ENCODE measurements around the gene LIG1.

The LIG1 gene

GRCh38 chr19:48182434-48182833 is 12.3 kb upstream of the LIG1 start:
- no peak for DNase-seq (ENCODE audit: low read depth in 2 of 3, low spot score in 1 of 3)

GRCh38 chr19:48181505-48181904 is 11.4 kb upstream of the LIG1 start:
- DNase-seq (ENCODE audit: low read depth in 2 of 3, low spot score in 1 of 3) = no peak

- no peak for DNase-seq (ENCODE audit: low read depth in 2 of 3, low spot score in 1 of 3)
These were observed 6.1 kb upstream of the LIG1 start for GRCh38 chr19:48176226-48176625.

- no peak for DNase-seq (ENCODE audit: low read depth in 2 of 3, low spot score in 1 of 3)
These were observed 5.4 kb upstream of the LIG1 start for GRCh38 chr19:48175578-48175977.

GRCh38 chr19:48174445-48175030 is 4.4 kb upstream of the LIG1 start:
- no peak for DNase-seq (ENCODE audit: low read depth in 2 of 3, low spot score in 1 of 3)

GRCh38 chr19:48171710-48172109 is 1.6 kb upstream of the LIG1 start:
- no peak for DNase-seq (ENCODE audit: low read depth in 2 of 3, low spot score in 1 of 3)

GRCh38 chr19:48170817-48171347 is 738 bp upstream of the LIG1 start:
- no peak for DNase-seq (ENCODE audit: low read depth in 2 of 3, low spot score in 1 of 3)

- peak; percentile 85 to 95 (median 85) for DNase-seq (ENCODE audit: low read depth in 2 of 3, low spot score in 1 of 3)
These were observed 586 bp downstream of the LIG1 start for GRCh38 chr19:48169578-48169938.

- DNase-seq (ENCODE audit: low read depth in 2 of 3, low spot score in 1 of 3) = no peak
These were observed 1.5 kb downstream of the LIG1 start for GRCh38 chr19:48168689-48169088.

GRCh38 chr19:48158210-48158790 is 11.8 kb downstream of the LIG1 start:
- no peak for DNase-seq (ENCODE audit: low read depth in 2 of 3, low spot score in 1 of 3)

- DNase-seq (ENCODE audit: low read depth in 2 of 3, low spot score in 1 of 3) = no peak
These were observed 16.1 kb downstream of the LIG1 start for GRCh38 chr19:48154003-48154402.

GRCh38 chr19:48152551-48152950 is 17.6 kb downstream of the LIG1 start:
- DNase-seq (ENCODE audit: low read depth in 2 of 3, low spot score in 1 of 3) = peak; percentile 35 to 60 (median 42)

- DNase-seq (ENCODE audit: low read depth in 2 of 3, low spot score in 1 of 3) = no peak
These were observed 20.7 kb downstream of the LIG1 start for GRCh38 chr19:48149430-48149829.

GRCh38 chr19:48148576-48148975 is 21.6 kb downstream of the LIG1 start:
- DNase-seq (ENCODE audit: low read depth in 2 of 3, low spot score in 1 of 3) = no peak

- no peak for DNase-seq (ENCODE audit: low read depth in 2 of 3, low spot score in 1 of 3)
These were observed 22.5 kb downstream of the LIG1 start for GRCh38 chr19:48147597-48148175.

- DNase-seq (ENCODE audit: low read depth in 2 of 3, low spot score in 1 of 3) = no peak
These were observed 31.1 kb downstream of the LIG1 start for GRCh38 chr19:48139053-48139452.

GRCh38 chr19:48137411-48137810 is 32.7 kb downstream of the LIG1 start:
- DNase-seq (ENCODE audit: low read depth in 2 of 3, low spot score in 1 of 3) = no peak

GRCh38 chr19:48136547-48136946 is 33.6 kb downstream of the LIG1 start:
- DNase-seq (ENCODE audit: low read depth in 2 of 3, low spot score in 1 of 3) = no peak

GRCh38 chr19:48135411-48135810 is 34.7 kb downstream of the LIG1 start:
- peak; percentile 7 to 19 (median 7) for DNase-seq (ENCODE audit: low read depth in 2 of 3, low spot score in 1 of 3)

GRCh38 chr19:48133094-48133493 is 37.0 kb downstream of the LIG1 start:
- DNase-seq (ENCODE audit: low read depth in 2 of 3, low spot score in 1 of 3) = no peak

- DNase-seq (ENCODE audit: low read depth in 2 of 3, low spot score in 1 of 3) = no peak
These were observed 42.6 kb downstream of the LIG1 start for GRCh38 chr19:48127561-48127960.

GRCh38 chr19:48123907-48124651 is 46.1 kb downstream of the LIG1 start:
- peak; percentile 33 to 55 (median 43) for DNase-seq (ENCODE audit: low read depth in 2 of 3, low spot score in 1 of 3)

Measured in stimulated activated CD4-positive, alpha-beta T cell treated with anti-CD3 and anti-CD28 coated beads, Interleukin-12 subunit alpha, Interleukin-12 subunit beta, amount 100 ng/mL, for 48 hours (primary cell).